Colon (tissue), 2 donors: Measurements from ENCODE around the gene ZXDC.

Experiments used
- FAIRE-seq: peaks from 2 replicates; lab custom pipeline; 2012; peaks lifted over from hg19 to GRCh38; lab: Jason Lieb, UNC
- donor health status: control.
- donor health status: control.

The ZXDC gene

GRCh38 chr3:126473292-126474168 is 2.2 kb downstream of the ZXDC start:
- no peak for FAIRE-seq

GRCh38 chr3:126472277-126473006 is 3.2 kb downstream of the ZXDC start:
- FAIRE-seq = no peak

- FAIRE-seq = no peak
These were observed 6.2 kb downstream of the ZXDC start for GRCh38 chr3:126469479-126469878.

GRCh38 chr3:126468028-126468891 is 7.4 kb downstream of the ZXDC start:
- FAIRE-seq = no peak

- no peak for FAIRE-seq
These were observed 8.1 kb downstream of the ZXDC start for GRCh38 chr3:126467611-126467955.

GRCh38 chr3:126466886-126467610 is 8.6 kb downstream of the ZXDC start:
- no peak for FAIRE-seq

- no peak for FAIRE-seq
These were observed 9.7 kb downstream of the ZXDC start for GRCh38 chr3:126465928-126466544.

GRCh38 chr3:126464997-126465396 is 10.7 kb downstream of the ZXDC start:
- FAIRE-seq = no peak

- no peak for FAIRE-seq
These were observed 11.2 kb downstream of the ZXDC start for GRCh38 chr3:126464494-126464893.

- no peak for FAIRE-seq
These were observed 11.6 kb downstream of the ZXDC start for GRCh38 chr3:126464093-126464492.

GRCh38 chr3:126463521-126463920 is 12.2 kb downstream of the ZXDC start:
- FAIRE-seq = no peak

- FAIRE-seq = no peak
These were observed 14.1 kb downstream of the ZXDC start for GRCh38 chr3:126461450-126462070.

GRCh38 chr3:126460381-126460780 is 15.3 kb downstream of the ZXDC start:
- no peak for FAIRE-seq

GRCh38 chr3:126459763-126460127 is 15.9 kb downstream of the ZXDC start:
- FAIRE-seq = no peak

- no peak for FAIRE-seq
These were observed 16.5 kb downstream of the ZXDC start for GRCh38 chr3:126459111-126459762.

- no peak for FAIRE-seq
These were observed 18.8 kb downstream of the ZXDC start for GRCh38 chr3:126456766-126457388.

GRCh38 chr3:126456211-126456610 is 19.5 kb downstream of the ZXDC start:
- no peak for FAIRE-seq

- no peak for FAIRE-seq
These were observed 21.1 kb downstream of the ZXDC start for GRCh38 chr3:126454437-126455198.

- no peak for FAIRE-seq
These were observed 21.7 kb downstream of the ZXDC start for GRCh38 chr3:126454025-126454424.
